Measurements from ENCODE around the gene RNF113B. TPM values are rescaled to one million over a fixed set of nuclear protein-coding genes. Genes with fewer than 3 reads are reported as not detected.

The RNF113B gene
- total RNA-seq, 1 donor from 2014 or later: not detected

- Histone ChIP-seq H3K4me3 (ENCODE audit: low read length in 3 of 3) (no peak overlapping the region), H3K9me3 (ENCODE audit: control insufficient read depth in 3 of 3, low read length in 3 of 3) (no peaks in the 10 kb centered on the region), H3K4me1 (ENCODE audit: control insufficient read depth in 3 of 3, insufficient read depth in 3 of 3, low read length in 3 of 3) (no peaks in the 10 kb centered on the region), H3K27me3 (ENCODE audit: control insufficient read depth in 3 of 3, insufficient read depth in 3 of 3, low read length in 3 of 3) (peaks cover 0 to 5% (median 0%) of the 10 kb centered on the region in 3 donors), H3K9ac (ENCODE audit: low read depth in 1 of 3, low read length in 3 of 3) (no peak overlapping the region), H3K27ac (ENCODE audit: low read depth, low read length) (no peak overlapping the region), H3K36me3 (ENCODE audit: control insufficient read depth in 3 of 3, insufficient read depth in 3 of 3, low read length in 3 of 3) (no peaks in the 10 kb centered on the region)
Observed at GRCh38 chr13:98129059-98129746, 47.9 kb downstream of the RNF113B start.

Small RNA genes within 50 kb of the gene (small RNA-seq; reads per million reads assigned to genes)
- not detected for gene MIR3170

Other genes starting within 250 kb of the RNF113B start
- 274 TPM for gene IPO5, start 223.6 kb downstream of the RNF113B start, total RNA-seq
- gene FARP1, start 34.2 kb downstream of the RNF113B start, total RNA-seq: 36.5 TPM

Data from skeletal muscle tissue (tissue), 5 donors.